Activated CD4-positive, alpha-beta T cell treated with anti-CD3 and anti-CD28 coated beads for 1 hour (primary cell): ENCODE data around the gene CTRB1.
"Not testable (repeated sequence)": the region's sequence is repeated elsewhere in the genome, so short reads cannot be mapped to it uniquely, and the experiment has no call there.

Experiments
- DNase-seq: peaks from one replicate; pipeline ENCODE4 v3.0.0-alpha.2; 2020

Gene CTRB1

DNA sequence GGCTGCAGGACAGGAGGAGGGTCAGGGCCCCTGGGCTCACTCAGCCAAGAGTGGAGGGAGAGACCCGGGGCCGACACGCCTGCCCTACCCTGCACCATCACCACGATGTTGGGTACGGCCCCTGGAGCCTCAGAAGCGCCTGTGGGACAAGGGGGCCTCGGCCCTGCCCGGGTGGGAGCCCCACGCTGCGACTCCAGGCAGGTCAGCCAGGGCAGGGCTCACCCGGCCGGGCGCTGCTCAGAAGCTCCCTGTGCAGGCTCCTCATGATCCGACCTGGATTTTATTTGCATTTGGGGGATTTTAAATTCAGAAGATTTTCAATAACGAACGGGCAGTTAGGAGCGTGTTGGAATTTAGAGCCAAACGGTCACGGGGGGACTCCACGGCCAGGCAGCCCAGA, 13.9 kb upstream of the CTRB1 start:
- not testable (repeated sequence) for DNase-seq

DNA sequence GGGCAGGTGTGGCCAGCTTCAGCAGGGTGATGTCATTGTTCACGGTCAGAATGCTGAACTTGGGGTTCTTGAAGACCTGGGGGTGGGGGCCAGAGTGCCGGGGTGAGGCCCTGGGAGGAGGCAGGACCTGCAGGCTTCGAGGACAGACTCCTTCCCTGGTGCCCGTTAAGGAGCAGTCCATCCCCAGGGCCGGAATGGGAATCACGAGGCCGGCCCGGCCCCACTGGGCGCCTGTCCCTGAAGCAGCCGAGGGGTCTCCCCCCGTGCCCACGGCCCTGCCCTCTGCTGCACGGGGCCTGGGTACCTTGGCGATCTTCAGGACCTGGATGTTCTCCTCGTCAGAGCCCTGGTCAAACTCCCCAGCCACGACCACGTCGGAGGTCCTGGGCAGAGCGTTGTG, 13.3 kb upstream of the CTRB1 start:
- DNase-seq, result not testable (repeated sequence)

DNA sequence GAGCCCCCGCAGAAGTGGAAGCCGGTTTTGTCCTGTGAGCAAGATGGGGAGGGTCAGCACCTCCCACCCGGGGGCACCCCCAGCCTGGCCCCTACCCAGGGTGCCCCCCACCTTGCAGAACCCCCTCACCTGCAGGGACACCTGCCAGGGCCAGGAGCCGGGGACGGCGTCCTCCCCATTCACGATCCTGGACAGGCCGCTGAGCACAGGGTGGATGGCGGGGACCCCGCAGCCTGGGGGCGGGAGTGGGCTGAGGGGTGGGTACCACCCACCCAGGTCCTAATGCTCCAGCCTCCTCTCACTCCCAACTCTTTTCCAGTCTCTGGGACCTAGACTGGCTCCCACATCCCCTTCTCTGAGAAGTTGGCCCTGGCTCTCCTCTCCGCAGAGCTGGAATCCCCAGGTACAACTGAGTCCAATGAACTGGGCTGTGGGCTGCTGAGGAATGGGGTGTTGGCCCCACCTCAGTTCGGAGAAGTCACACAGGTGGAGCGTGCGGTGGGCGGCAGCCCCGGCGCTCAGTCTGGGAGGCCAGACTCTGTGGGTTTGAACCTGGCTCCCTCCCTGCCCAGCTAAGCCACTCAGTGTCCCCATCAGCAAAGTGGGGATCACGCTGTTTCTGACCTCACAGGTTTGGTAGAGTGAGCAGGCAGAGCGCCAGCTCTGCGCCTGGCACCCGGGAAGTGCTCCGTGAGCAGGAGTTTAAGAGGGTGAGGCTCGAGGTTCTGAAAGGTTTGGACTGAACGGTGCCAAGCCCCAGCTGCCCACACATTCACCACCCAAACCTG, 12.6 kb upstream of the CTRB1 start:
- DNase-seq, result not testable (repeated sequence)

DNA sequence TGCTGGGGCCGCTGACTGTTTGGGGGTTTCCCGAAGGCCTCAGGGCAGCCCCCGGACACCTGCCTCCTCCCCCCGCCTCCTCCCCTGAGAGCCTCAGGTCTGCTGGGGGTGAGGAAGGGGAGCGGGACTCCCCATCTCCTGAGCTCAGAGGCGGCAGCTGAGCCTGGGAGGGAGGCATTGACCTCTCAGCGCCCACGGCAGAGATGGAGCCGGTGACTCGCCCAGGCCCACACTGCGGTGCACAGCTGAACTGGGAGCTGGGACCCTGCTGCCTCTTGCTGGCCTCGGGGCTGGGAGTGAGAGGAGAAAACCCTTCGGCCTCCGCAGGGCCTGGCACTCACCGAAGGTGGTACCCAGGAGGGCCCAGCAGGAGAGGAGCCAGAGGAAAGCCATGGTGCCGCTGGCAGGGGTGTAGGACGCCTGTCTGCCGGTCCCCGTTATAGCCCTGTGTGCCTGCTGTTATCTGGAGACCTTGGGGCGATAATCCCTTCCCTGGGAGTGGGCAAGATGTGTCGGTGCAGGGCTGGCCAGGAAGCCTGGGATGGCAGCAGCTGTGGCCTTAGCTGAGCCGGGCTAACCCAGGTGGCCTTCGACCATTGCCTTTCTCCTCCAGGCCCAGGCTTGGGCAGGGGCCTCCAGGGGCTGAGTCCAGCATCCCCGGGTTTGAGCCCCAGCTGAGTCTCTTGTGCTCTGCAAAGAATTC, 11.9 kb upstream of the CTRB1 start, which contains the start of gene CTRB2:
CTRB2 (minus strand) TSS at position 413 of the 703 bp plus-strand sequence; CDS start at position 393, 20 bp downstream.
- DNase-seq, result no peak

DNA sequence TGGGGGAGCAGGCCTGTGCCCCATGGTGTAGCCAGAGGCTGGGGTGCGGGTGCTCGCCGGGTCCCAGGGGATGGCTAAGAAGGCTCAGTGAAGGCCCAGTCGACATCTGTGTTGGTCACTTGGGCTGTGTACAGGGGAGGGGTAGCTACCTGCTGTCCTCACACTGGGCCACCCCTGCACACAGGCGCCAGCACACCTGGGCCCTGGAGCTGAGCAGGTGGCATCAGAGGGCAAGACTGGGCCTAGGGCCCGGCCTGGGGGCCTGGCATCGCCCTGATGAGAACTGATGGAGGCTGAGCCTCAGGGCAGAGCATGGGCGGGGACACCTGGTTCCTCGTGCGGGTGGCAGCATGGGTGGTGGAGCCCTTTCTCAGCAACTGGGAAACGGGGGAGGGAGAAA, 11.0 kb upstream of the CTRB1 start:
- DNase-seq, result no peak

DNA sequence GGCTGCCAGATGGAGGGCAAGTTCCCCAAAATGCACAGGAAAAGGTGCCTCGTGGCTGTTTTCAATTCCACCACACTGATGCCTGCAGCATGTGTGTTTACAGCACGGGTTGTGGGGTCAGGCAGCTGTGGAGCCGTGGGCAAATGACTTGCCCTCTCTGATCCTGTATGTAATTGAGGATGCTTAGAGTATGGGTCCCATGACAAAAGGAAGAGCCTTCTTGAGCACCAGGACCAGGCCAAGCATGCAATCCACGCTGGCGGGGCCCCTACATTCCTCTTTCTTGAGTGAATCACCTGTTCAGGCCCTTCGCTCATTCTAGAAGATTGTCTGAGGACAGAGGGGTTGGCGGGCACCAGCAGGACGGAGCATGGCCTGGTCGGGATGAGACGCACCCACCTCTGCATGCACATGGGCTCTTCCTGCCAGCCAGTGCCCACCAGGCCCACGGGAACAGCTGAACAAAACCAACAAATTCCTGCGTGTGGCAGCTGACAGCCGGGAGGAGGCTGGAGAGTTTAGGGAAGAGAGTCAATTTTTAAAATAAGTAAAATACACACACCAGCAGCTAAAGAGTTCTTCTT, 10.5 kb upstream of the CTRB1 start:
- DNase-seq, result no peak

DNA sequence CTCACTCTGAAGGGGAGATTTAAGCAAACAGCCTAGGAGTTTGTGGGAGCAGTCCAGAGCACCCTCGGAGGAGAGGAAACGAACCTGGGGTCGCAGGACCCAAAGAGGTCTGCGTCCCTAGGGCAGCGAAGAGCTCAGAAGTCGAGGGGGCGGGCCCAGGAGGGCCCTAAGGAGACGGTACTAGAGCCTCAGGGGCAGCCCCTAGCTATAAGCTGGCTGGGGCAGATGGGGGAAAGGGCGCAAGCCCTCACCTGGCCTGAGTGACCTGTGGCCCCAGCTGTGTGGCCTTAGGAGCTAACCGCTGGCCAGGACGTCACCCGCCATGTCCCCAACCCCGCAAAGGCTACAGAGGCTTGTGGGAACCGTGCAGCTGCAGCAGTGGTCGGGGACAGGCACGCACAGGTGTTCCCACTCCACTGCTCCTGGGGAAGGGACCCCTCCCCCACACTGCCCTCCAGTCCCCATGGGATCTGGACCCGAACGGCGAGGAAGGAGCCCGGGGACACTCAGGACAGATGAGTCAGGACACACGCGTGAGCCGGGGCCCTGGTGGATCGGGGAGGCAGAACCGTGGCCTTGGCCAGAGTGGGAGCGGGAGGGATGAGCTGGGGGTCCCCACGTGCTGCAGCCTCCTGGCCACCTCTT, 9.8 kb upstream of the CTRB1 start:
- DNase-seq, result no peak

DNA sequence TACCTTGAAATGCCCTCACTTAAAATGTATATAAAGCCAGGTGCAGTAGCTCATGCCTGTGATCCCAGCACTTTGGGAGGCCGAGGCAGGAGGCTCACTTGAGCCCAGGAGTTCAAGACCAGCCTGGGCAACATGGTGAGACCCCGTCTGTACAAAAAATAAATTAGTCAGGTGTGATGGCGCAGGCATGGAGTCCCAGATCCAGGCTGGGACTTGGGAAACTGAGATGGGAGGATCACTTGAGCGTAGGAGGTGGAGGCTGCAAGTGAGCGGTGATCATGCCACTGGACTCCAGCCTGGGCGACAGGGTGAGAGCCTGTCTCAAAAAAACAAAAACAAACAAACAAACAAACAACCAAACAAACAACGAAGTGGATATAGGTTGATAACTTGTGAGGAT, 9.3 kb upstream of the CTRB1 start:
- not testable (repeated sequence) for DNase-seq

DNA sequence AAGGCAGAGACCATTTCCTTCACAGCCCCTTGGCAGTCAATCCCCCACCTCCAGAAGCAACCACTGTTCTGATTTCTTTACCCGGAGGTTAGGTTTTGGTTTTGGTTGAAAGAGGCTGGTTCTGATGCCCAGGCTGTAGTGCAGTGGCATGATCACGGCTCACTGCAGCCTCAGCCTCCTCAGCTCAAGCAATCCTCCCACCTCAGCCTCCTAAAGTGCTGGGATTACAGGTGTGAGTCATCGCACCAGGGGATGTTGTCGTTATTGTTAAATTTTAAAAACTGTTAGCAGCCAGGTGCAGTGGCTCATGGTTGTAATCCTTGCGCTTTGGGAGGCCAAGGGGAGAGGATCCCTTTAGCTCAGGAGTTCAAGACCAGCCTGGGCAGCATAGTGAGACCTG, 8.8 kb upstream of the CTRB1 start:
- DNase-seq, result no peak

DNA sequence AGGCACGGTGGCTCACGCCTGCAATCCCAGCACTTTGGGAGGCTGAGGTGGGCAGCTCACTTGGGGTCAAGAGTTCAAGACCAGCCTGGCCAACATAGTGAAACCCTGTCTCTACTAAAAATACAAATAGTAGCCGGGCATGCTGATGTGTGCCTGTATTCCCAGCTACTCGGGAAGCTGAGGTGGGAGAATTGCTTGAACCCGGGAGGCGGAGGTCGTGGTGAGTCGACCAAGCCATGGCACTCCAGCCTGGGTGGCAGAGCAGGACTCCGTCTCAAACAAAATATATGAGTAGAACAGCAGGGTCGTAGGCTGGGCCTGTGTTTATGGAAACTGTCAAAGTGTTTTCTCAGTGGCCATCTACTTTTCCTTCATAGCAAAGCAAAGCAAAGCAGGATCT, 7.5 kb upstream of the CTRB1 start:
- not testable (repeated sequence) for DNase-seq

DNA sequence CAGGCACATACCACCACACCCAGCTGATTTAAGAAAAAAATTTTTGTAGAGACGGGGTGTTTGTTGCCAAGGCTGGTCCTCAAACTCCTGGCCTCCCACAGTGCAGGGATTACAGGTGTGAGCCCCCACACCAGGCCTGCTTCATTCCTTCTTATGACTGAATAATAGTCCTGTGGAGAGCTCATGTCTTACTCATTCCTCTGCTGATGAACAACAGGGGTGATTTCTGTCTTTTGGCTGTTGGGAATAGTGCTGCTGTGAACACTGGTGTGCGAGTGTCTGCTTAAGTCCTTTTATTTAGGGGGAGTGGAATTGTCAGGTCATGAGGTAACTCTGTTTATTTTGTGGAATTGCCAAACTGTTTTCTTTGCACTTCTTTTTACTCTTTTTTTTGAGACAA, 2.7 kb upstream of the CTRB1 start:
- DNase-seq, result no peak

DNA sequence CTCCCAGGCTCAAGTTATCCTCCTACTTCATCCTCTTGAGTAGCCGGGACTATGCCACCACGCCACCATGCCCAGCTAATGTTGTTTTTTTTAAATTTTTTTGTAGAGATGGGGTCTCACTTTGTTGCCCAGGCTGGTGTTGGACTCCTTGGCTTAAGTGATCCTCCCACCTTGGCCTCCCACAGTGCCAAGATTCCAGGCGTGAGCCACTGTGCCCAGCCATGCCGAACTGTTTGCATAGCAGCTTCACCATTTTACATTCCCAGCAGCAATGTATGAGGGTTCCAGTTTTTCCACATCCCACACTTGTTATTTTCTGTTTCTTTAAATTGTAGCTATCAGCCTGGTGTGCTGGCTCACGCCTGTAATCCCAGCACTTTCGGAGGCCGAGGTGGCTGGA, 2.2 kb upstream of the CTRB1 start:
- no peak for DNase-seq

DNA sequence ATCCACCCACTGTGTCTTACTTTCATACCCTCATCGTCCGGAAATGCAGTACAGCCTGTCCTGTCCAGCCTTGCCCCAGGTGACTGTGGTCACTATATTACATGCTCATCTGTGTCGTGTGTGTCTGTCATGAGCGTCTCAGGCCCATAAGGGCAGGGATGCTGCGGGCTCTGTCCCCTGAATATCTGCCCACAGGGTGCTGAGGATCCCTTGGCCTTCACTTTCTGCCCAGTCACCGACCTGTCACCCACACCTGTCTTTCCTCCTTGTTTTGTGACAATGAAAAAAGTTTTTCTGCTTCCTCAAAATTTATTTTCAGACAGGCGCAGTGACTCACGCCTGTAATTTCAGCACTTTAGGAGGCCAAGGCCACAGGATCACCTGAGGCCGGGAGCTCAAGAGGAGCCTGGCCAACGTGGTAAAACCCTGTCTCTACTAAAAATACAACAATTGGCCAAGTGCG, 1.4 kb upstream of the CTRB1 start:
- no peak for DNase-seq

DNA sequence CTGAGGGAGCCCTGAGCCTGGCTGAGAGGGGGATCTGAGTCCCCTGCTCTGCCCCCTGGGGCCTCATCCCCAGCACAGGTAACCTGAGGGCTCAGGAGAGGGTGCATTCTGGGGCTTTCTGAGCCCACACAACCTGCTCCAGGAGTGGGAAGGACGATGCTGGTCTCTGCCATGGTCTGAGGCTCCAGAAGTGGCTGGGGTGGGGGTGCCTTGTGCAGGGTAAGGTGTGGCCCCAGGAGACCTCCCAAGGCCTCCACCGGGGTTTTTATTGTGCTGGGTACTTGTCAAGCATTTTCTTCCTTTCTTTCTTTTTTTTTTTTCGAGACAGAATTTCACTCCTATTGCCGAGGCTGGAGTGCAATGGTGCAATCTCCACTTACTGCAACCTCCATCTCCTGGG, 300 bp downstream of the CTRB1 start:
- no peak for DNase-seq

DNA sequence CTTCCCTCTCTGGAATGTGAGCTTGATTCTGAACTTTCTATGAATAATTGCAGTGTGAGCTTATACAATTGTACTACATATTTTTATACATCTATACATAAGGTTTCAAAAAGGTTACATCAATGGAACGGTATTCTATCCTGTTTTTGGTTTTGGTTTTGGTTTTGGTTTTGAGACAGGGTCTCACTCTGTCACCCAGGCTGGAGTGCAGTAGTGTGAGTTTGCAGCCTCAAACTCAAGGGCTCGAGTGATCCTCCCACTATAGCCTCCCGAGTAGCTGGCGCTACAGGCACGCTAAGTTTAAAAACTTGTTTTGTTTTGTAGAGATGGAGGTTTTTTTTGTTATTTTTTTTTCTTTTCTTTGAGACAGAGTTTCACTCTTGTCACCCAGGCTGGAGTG, 1.1 kb downstream of the CTRB1 start:
- DNase-seq, result no peak

DNA sequence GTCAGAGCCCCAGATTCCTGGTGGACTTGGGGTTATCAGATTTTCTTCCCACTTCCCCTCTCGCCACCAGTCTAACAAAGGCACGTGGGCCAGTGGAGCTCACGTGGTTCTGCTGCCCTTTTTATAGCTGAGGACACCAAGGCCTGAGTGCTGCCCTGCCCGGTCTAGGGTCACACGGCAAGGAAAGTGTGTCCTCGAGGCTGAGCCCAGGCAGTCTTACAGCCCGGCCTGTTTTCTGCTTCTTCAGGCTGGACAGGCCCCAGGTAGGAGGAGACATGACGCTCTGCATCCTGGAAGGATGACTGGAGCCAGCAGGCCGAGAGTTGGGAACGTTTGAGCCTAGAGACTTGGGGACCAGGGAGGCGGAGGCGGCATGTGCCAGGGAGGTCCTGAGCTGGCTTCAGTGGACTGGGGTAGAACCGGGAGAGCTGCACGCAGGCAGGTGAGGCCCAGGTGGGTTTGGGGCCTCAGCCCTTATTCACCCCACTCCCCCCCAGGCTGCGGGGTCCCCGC, 3.5 kb downstream of the CTRB1 start:
- no peak for DNase-seq

DNA sequence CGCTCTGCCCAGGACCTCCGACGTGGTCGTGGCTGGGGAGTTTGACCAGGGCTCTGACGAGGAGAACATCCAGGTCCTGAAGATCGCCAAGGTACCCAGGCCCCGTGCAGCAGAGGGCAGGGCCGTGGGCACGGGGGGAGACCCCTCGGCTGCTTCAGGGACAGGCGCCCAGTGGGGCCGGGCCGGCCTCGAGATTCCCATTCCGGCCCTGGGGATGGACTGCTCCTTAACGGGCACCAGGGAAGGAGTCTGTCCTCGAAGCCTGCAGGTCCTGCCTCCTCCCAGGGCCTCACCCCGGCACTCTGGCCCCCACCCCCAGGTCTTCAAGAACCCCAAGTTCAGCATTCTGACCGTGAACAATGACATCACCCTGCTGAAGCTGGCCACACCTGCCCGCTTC, 4.3 kb downstream of the CTRB1 start:
- not testable (repeated sequence) for DNase-seq

DNA sequence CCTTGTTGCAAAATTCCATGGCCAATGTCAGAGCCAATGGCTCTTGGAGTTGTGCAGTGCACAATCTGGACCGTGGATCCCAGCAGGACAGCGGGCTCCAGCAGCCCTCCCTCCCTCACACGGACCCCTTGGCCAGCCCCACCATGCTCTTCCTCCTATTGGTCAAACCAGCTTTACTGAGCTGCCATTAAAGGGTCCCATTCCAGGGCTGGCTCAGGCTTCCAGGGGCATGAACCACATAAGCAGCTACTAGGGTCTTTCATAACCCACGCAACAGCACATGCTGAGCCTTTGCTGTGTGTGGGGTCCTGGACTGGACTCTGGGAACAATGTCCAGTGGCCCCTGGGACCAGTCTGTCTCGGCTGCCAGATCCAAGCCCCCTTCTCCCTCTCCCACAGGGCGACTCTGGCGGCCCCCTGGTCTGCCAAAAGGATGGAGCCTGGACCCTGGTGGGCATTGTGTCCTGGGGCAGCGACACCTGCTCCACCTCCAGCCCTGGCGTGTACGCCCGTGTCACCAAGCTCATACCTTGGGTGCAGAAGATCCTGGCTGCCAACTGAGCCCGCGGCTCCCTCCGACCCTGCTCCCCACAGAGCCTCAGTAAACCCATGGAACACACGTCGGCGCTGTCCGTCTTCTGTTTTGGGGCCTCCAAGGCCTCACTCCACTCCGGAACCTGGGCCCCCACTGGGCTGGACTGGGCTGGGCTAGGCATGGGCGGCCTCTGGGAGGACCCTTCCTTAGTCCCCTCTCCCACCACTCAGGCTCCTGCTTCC, 5.7 kb downstream of the CTRB1 start:
- DNase-seq, result no peak

DNA sequence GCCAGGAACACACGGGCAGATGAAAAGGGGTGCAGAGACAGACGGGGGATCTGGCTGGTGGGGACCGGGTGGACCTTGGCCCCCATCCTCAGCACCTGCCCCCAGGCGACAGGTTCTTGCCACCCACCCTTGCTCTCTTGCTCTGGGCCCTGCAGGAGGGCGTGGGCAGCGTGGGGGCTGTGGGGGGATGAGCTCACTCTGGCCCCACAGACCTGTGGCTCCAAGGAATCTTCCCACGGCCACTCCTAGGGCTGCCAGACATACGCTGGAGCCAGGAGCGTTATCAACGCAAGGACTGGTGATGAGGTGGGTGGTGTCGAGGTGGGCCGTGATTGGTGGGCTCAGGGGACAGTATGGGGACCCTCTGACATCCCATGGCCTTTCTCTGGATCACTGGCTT, 6.3 kb downstream of the CTRB1 start:
- no peak for DNase-seq

DNA sequence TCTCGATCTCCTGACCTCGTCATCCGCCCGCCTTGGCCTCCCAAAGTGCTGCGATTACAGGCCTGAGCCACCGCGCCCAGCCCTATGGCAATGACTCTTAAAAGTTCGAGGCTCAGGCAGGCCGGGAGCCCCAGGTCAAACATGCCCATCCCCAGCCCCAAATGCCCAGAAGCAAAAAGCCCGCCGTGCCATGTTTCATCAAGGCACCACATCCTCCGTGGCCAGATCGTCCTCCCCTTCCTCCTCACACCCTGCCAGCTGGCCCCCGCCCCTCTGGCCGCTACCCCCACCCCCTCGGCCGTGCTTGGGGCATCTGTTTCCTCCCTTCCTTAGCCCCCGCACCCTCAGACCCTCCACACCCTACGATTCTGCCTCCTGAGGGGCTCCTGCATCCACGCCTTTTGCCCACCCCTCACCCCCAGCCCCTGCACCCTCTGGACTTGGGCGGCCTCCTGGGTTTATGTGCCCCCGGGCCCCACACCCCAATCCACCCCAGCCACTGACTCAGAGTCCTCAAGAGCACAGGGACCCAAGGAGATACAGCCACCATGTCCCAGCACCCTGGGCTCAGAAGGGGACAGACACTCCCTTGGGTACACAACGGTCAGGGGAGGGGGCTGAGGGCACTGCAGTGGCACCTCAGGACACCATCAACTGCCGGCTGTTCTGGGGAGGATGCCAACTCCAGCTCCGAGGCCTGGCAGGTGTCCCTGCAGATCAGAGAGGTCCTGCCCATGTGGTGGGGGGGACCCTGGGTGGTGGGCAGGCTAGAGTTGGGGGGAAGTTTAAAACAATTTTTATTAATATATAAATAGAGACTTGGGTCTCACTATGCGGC, 7.1 kb downstream of the CTRB1 start:
- no peak for DNase-seq
